ENCODE measurements around the gene JUP. TPM values are rescaled to one million over a fixed set of nuclear protein-coding genes. Genes with fewer than 3 reads are reported as not detected.
A peak's percentile ranks its signal among the peaks of the same experiment; 100 is the strongest.

The JUP gene
- total and polyA plus RNA-seq, 2 of the 13 experiments (the other 11 are each of a cell fraction or from before 2014, with no cell fraction given): 12.1 to 20.6 TPM

DNA sequence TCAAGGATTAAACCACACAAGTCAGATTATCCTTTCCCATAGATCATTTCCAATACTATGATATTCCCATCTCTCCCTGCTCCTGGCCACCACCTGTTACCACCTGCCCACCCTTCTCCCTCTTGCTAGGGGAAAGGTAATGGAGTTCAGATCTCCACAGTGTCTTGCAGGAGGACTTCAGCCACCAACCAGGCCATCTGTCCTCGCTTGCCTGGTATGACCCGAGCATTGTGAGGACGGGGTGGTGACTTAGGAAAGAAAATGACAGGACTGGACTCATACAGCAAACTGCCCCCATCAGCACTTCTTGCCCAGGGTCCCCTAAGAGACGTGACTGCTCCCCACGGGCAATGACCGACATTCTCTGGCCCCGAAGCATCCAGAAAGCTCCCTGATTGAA, 37.1 kb upstream of the JUP start:
- Histone ChIP-seq H3K27me3 (ENCODE audit: control insufficient read depth in 1 of 2, insufficient read depth in 2 of 2, low read length in 2 of 2) (no peaks in the 10 kb centered on the region), H2AFZ (ENCODE audit: low read length) (no peak overlapping the region), H4K20me1 (ENCODE audit: insufficient read depth, low read length) (peaks cover 9% of the 10 kb centered on the region; the same call in 1 of the 2 replicates), H3K9me3 (ENCODE audit: low read length) (no peaks in the 10 kb centered on the region), H3K27ac (ENCODE audit: extremely low read length, insufficient read depth, low read length) (no peak overlapping the region), H3K79me2 (ENCODE audit: insufficient read depth, low read length) (no peaks in the 10 kb centered on the region), H3K4me3 (replicated peaks in 1 of 3; ENCODE audit: insufficient read depth in 1 of 3, low read depth in 2 of 3, low read length in 3 of 3) (no peak overlapping the region), H3K4me1 (ENCODE audit: insufficient read depth, low read length) (peaks cover 37% of the 10 kb centered on the region), H3K4me2 (ENCODE audit: low read depth, low read length) (no peak overlapping the region), H3K36me3 (replicated peaks in 1 of 2; ENCODE audit: control insufficient read depth in 1 of 2, insufficient read depth in 2 of 2, low read length in 2 of 2) (peaks cover 24 to 59% of the 10 kb centered on the region in 2 experiments), H3K9ac (ENCODE audit: insufficient read depth, low read depth, low read length) (no peak overlapping the region)
- DNase-seq (ENCODE audit: low spot score): no peak
- in situ Hi-C loops (cut with HindIII; ENCODE audit: extremely low pct_ligation_motif_present, low pct_unique_long_range_greater_than_20kb): no loop called here
- intact Hi-C loops (cut with micrococcal nuclease; ENCODE audit: unreplicated experiment): no loop called here
- BruUV-seq (replicated peaks): no TSS peak
- CTCF ChIA-PET (ENCODE audit: low intra/inter-chr PET ratio, low total read pairs): no interaction called here
- POLR2A ChIA-PET: interaction anchor here (0.7 to 1.8 kb wide), 6 partner anchors 12 to 150 kb away, joined by 3 to 10 read pairs (median 3); partner anchors contain the start of genes NT5C3B and P3H4
- WGBS (ENCODE audit: low lambda C conversion rate): 90% methylated on average over 7 of the region's 7 CpGs
- ATAC-seq: peak; percentile 9
- peak; percentile 32 for FAIRE-seq
- no peak for TF ChIP-seq ZNF253 (CRISPR knock-in tag; IDR thresholded peaks at IDR 0.05; ENCODE audit: borderline replicate concordance)
- TF ChIP-seq, protein P1, sequence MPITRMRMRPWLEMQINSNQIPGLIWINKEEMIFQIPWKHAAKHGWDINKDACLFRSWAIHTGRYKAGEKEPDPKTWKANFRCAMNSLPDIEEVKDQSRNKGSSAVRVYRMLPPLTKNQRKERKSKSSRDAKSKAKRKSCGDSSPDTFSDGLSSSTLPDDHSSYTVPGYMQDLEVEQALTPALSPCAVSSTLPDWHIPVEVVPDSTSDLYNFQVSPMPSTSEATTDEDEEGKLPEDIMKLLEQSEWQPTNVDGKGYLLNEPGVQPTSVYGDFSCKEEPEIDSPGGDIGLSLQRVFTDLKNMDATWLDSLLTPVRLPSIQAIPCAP (CRISPR knock-in tag; IDR thresholded peaks at IDR 0.05; ENCODE audit: low read depth): no peak
- TF ChIP-seq MAFK (conservative IDR thresholded peaks at IDR 0.05 in 1 of 2, IDR thresholded peaks at IDR 0.05 in 1 of 2; ENCODE audit: low read length in 2 of 2): peak; percentile 53 to 62
- TF ChIP-seq IKZF4 (CRISPR knock-in tag; IDR thresholded peaks at IDR 0.05; ENCODE audit: borderline replicate concordance, low read depth, not compliant biosample characterization): no peak
- no peak for TF ChIP-seq BRCA1 (CRISPR knock-in tag; IDR thresholded peaks at IDR 0.05)
- 0 out of 2 replicates have a peak, but pooled peaks have one; percentile 25 for TF ChIP-seq POLR2AphosphoS5 (IDR thresholded peaks at IDR 0.05; ENCODE audit: low read depth, low read length)
- no peak for TF ChIP-seq IRF2 (CRISPR knock-in tag; IDR thresholded peaks at IDR 0.05)
- TF ChIP-seq RBM22 (optimal IDR thresholded peaks at IDR 0.05; ENCODE audit: low read length): peak; percentile 56
- TF ChIP-seq ZFX (CRISPR knock-in tag; IDR thresholded peaks at IDR 0.05; ENCODE audit: low read depth): no peak
- TF ChIP-seq, protein P2, sequence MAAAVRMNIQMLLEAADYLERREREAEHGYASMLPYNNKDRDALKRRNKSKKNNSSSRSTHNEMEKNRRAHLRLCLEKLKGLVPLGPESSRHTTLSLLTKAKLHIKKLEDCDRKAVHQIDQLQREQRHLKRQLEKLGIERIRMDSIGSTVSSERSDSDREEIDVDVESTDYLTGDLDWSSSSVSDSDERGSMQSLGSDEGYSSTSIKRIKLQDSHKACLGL (CRISPR knock-in tag; IDR thresholded peaks at IDR 0.05): no peak
- no peak for TF ChIP-seq MBNL3 (CRISPR knock-in tag; conservative IDR thresholded peaks at IDR 0.05)
- TF ChIP-seq TCF12 (IDR thresholded peaks at IDR 0.05): no peak
- TF ChIP-seq TCF12 (CRISPR knock-in tag; IDR thresholded peaks at IDR 0.05): no peak
- no peak for TF ChIP-seq KDM5B (CRISPR knock-in tag; IDR thresholded peaks at IDR 0.05; ENCODE audit: borderline replicate concordance)
- TF ChIP-seq ZBTB3 (CRISPR knock-in tag; IDR thresholded peaks at IDR 0.05; ENCODE audit: borderline replicate concordance, low read depth): no peak
- TF ChIP-seq, protein P3, sequence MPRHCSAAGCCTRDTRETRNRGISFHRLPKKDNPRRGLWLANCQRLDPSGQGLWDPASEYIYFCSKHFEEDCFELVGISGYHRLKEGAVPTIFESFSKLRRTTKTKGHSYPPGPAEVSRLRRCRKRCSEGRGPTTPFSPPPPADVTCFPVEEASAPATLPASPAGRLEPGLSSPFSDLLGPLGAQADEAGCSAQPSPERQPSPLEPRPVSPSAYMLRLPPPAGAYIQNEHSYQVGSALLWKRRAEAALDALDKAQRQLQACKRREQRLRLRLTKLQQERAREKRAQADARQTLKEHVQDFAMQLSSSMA (CRISPR knock-in tag; IDR thresholded peaks at IDR 0.05): no peak
- no peak for TF ChIP-seq PCBP1 (IDR thresholded peaks at IDR 0.05; ENCODE audit: borderline replicate concordance, low read depth, low read length)
- TF ChIP-seq SNAPC2 (CRISPR knock-in tag; IDR thresholded peaks at IDR 0.05): no peak
- TF ChIP-seq, protein P4, sequence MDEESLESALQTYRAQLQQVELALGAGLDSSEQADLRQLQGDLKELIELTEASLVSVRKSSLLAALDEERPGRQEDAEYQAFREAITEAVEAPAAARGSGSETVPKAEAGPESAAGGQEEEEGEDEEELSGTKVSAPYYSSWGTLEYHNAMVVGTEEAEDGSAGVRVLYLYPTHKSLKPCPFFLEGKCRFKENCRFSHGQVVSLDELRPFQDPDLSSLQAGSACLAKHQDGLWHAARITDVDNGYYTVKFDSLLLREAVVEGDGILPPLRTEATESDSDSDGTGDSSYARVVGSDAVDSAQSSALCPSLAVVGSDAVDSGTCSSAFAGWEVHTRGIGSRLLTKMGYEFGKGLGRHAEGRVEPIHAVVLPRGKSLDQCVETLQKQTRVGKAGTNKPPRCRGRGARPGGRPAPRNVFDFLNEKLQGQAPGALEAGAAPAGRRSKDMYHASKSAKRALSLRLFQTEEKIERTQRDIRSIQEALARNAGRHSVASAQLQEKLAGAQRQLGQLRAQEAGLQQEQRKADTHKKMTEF (CRISPR knock-in tag; IDR thresholded peaks at IDR 0.05): no peak
- TF ChIP-seq, protein P5, sequence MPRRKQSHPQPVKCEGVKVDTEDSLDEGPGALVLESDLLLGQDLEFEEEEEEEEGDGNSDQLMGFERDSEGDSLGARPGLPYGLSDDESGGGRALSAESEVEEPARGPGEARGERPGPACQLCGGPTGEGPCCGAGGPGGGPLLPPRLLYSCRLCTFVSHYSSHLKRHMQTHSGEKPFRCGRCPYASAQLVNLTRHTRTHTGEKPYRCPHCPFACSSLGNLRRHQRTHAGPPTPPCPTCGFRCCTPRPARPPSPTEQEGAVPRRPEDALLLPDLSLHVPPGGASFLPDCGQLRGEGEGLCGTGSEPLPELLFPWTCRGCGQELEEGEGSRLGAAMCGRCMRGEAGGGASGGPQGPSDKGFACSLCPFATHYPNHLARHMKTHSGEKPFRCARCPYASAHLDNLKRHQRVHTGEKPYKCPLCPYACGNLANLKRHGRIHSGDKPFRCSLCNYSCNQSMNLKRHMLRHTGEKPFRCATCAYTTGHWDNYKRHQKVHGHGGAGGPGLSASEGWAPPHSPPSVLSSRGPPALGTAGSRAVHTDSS (CRISPR knock-in tag; conservative IDR thresholded peaks at IDR 0.05): no peak
- no peak for TF ChIP-seq ZBTB7A (CRISPR knock-in tag; IDR thresholded peaks at IDR 0.05)
- TF ChIP-seq GZF1 (CRISPR knock-in tag; IDR thresholded peaks at IDR 0.05): no peak
